OCI-LY1 (cell line): Measurements from ENCODE around the gene GPC2.

Source experiments
- CTCF ChIP-seq: fragments of 200-600 bp; sonication (generic), shearing (Covaris generic); IDR thresholded peaks from 2 replicates; pipeline ENCODE4 v1.5.1; 2017; ENCODE audit warnings: mild to moderate bottlenecking, antibody characterized with exemption, low read length, moderate library complexity, mixed read lengths
- EZH2 ChIP-seq: fragments of 200-600 bp; sonication (generic), shearing (Covaris generic); IDR thresholded peaks from 2 replicates; pipeline ENCODE4 v1.8.0; 2017; ENCODE audit warnings: borderline replicate concordance, mixed run types, mild to moderate bottlenecking, antibody characterized with exemption, low read length, moderate library complexity, mixed read lengths

- TF ChIP-seq CTCF (no peak), EZH2 (no peak)
Observed at GRCh38 chr7:100158229-100159098, 18.7 kb downstream of the GPC2 start, which contains the start of gene TRAPPC14.
